NCI-H2196 treated with DMSO at 0.1 percent for 48 hours (cell line): ENCODE measurements around the gene ZNF496.

ENCODE experiments used
- DNase-seq: peaks from one replicate; lab custom pipeline; 2025; ENCODE audit not compliant: unreplicated experiment; lab: John Stamatoyannopoulos, UW

Gene ZNF496

DNA sequence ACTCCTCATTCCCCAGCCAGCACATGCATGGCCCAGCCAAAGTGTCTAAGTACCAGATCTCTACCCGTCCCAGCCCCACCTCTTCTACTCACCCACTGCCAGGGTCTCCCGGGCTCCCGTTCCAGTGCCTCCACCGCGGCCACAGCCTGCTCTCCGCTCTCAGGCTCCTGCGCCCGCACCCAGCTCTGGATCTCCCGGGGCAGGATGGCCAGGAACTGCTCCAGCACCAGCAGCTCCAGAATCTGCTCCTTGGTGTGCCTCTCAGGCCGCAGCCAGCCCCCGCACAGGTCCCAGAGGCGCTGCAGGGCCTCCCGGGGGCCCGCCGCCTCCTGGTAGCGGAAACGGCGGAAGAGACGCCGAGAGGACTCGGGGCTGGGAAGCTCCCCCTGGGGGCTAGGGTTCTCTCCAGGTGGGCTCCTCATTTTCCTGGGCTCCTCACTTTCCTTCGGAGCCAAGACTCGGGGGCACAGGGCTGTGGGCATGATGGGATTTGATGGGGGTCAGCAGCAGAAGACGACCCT is 2.5 kb downstream of the ZNF496 start:
- no peak for DNase-seq

GRCh38 chr1:247328311-247328710 is 3.4 kb downstream of the ZNF496 start:
- DNase-seq, result no peak

DNA sequence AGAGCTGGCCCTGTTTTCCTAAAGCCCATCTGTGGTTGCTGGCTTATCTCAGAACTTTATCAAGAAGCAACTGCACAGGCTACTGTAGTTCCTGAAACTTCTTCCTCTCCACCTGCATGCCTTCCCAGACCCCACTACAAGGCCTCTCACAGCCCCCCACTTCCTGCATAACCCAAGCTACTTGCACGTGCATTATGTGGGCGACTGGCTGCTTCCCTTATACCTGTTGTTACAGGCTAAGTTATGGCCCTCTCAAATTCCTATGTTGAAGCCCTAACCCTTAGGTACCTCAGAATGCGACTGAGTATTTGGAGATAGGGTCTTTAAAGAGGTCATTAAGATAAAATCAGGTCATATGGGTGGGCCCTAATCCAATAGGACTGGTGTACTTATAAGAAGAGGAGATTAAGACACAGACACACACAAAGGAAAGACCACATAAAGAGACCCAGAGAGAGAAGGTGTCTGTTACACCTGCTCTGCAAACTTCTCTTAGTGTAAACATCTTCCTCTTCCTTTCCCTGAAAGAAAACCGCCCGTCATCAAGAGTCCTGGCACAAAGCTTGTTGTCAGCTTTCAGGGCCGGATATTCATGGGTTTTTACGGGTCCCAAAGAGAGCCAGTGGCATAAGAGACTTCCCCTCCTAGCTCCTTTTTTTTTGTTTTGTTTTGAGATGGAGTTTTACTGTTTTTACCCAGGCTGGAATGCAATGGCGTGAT is 5.1 kb downstream of the ZNF496 start:
- DNase-seq, result no peak

GRCh38 chr1:247324923-247325322 is 6.7 kb downstream of the ZNF496 start:
- no peak for DNase-seq

- DNase-seq, result no peak
These were observed 7.4 kb downstream of the ZNF496 start for GRCh38 chr1:247324204-247324787.

GRCh38 chr1:247322849-247323586 is 8.6 kb downstream of the ZNF496 start:
- no peak for DNase-seq

DNA sequence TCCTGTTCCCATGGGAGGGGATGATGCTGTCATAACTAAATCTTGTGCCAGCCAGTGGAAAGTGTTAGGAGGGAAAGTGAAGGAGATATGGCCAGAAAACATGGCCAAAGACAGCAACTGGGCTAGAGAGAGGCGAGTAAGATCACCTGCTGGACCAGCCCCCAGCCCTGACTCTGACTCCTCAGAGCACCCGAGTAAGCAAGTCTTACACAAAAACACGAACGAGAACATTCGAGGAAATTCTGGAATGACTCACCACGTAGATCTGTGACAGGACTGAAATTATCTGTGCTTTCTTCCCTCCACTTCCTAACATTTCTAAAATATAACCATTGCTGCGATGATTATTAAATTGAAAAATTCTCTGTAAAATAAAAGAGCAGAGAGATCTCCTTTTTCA is 9.2 kb downstream of the ZNF496 start:
- no peak for DNase-seq

DNA sequence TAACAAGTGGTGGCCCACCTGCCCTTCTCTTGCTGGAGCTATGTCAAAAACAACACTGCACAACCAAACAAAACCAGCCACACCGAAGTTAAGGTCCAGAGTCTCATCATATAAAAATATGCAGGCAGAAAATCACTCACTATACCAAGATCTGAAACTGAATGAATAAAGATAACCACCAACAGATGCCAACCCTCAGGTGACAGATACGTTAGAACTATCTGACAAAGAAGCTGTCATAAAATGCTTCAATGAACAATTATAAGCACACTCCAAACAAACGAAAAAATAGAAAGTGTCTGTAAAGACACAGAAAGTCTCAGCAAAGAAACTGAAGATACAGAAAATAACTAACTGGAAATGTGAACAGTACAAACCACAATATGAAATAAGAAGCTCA is 14.0 kb downstream of the ZNF496 start:
- no peak for DNase-seq

- DNase-seq, result no peak
These were observed 15.0 kb downstream of the ZNF496 start for GRCh38 chr1:247316590-247317197.

GRCh38 chr1:247304031-247304430 is 27.6 kb downstream of the ZNF496 start:
- no peak for DNase-seq

DNA sequence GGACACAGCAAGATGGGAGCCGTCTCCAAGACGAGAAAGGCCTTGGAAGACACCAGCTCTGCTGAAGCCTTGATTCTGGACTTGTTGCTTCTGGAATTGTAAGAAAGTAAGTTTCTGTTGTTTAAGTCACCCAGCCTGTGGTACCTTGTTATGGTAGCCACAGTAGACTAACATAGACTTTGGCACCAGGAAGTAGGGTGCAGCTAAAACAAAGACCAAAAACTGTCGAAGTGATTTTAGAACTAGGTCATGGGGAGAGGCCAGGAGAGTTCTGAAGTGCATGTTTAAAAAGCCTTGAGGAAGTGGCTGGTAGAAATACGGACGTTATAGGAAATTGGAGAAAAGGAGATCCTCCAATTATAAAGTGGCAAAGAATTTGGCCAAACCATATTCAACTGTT is 28.5 kb downstream of the ZNF496 start:
- no peak for DNase-seq

GRCh38 chr1:247301176-247301540 is 30.5 kb downstream of the ZNF496 start:
- DNase-seq, result no peak

DNA sequence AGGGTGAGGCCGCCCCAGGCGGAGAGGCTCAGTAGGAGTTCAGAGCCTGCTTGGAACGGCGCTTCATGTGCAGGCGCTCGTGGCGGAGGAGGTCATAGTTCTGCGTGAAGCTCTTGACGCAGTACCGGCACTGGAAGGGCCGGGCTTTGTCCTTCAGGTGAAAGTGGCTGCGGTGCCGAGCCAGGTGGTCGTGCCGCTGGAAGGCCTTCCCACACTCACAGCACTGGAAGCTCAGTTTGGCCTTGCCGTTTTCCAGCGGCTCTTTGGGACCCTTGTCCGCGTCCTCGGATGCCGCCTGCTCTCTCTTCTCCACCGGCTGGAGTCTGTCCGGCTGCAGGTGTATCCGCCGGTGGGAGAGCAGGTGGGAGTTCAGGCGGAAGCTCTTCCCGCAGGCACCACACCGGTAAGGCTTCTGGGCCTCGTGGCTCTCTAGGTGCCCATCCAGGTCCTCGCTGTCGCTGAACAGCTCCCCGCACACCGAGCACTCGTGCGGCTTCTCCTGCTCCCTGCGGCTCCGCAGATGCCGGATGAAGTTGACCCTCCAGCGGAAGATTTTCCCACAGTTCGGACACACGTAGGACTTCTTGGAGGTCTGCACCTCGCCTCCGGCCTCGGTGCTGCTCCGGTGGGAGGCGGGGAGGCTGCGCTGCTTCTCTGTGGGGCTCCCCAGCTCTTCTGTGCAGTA is 31.0 kb downstream of the ZNF496 start:
- DNase-seq, result no peak

DNA sequence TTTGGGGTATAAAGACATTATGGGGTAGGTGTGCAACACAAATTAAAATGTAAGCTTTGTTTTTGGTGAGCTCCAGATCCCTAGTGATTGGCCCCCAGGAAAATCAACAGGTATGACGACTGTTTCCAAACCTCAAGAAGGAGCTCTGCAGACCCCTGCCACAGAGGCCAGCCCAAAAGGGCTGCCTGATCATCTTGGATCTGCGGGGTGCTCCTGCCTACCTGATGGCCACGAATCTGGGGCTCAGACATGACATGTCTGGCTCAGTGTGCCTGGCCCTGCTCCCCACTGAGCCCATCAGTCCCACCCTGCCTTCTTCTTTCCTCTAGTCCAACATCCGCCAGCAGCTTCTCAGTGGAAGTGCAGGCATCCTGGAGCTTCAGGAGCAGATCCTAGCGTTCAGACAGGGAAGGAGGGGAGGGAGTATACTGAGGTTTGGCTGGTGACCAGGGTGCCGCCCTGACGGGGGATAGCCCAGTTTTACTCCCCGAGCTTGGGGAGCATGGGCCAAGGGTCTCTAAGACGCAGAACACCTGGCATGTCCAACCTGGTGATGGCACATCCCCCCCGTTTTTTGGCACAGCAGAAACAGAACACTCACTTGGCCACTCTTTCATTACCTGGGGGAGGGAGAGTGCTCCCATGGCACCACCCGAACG is 31.8 kb downstream of the ZNF496 start:
- no peak for DNase-seq

DNA sequence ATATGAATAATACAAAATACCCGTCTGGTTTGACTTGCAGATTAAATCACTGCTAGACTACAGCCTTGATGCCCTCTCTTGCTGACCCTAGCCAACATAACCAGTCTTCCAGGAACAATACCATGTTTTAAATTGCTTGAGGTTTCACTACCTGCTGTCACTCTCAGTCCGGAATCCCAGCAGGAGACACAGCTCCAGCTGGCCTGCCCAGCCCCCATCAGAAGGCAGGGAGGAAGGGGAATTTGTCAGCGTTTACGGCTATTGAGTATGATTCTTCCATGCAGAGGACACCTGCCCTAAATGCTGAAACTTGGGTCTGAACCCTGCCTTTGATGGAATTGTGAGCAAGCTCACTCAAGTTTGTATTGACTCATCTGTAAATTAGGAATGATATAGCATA is 33.0 kb downstream of the ZNF496 start:
- no peak for DNase-seq

- no peak for DNase-seq
These were observed 33.6 kb downstream of the ZNF496 start for GRCh38 chr1:247298124-247298481.

- no peak for DNase-seq
These were observed 34.2 kb downstream of the ZNF496 start for GRCh38 chr1:247297263-247298123.

DNA sequence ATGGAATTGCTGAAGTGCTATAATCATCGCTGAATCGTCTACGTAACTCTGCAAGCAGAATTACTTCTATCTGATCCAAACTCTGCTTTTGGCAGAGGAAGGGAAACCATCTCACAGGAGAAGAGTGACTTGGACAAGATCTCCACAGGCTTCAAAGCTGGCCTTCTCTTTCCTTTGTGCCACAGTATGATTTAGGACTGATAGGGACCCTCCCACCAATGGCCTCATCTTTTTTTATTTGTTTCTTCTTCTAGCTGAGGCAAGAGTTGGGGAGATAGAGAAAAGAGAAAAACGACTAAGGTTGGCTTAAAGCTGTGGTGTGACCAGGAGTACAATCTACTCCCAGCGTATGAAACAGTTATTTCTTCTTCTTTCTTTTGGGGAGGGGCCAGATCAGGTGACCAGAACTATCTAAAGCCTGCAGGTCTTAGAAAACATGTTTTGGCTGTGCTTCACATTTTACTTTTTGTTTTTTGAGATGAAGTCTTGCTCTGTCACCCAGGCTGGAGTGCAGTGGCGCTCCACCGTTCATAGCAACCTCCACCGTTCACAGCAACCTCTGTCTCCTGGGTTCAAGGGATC is 35.0 kb downstream of the ZNF496 start:
- DNase-seq, result no peak

- no peak for DNase-seq
These were observed 35.9 kb downstream of the ZNF496 start for GRCh38 chr1:247295746-247296145.
